IPS-15b (cell line): ENCODE data around the gene DNAJB12.

Source experiments
- H3K27me3 ChIP-seq: one replicate; pipeline ENCODE4 v1.6.1; 2013; ENCODE audit warnings: low read length; ENCODE audit not compliant: control insufficient read depth, insufficient read depth
- H3K36me3 ChIP-seq: one replicate; pipeline ENCODE4 v1.6.1; 2013; ENCODE audit warnings: low read length; ENCODE audit not compliant: control insufficient read depth, insufficient read depth
- H3K4me1 ChIP-seq: one replicate; pipeline ENCODE4 v1.6.1; 2013; ENCODE audit warnings: mild to moderate bottlenecking, low read length; ENCODE audit not compliant: control insufficient read depth, insufficient read depth
- H3K4me3 ChIP-seq: one replicate; pipeline ENCODE4 v1.5.1; 2013; ENCODE audit warnings: low read depth, low read length
- H3K9ac ChIP-seq: one replicate; pipeline ENCODE4 v1.6.1; 2013; ENCODE audit warnings: low read depth, mild to moderate bottlenecking, low read length
- H3K9me3 ChIP-seq: one replicate; pipeline ENCODE4 v1.6.1; 2013; ENCODE audit warnings: mild to moderate bottlenecking, low read length; ENCODE audit not compliant: control insufficient read depth, insufficient read depth

The DNAJB12 gene

GRCh38 chr10:72292223-72292691, 62.5 kb downstream of the DNAJB12 start:
- Histone ChIP-seq H3K9me3 (no peaks in the 10 kb centered on the region), H3K36me3 (no peaks in the 10 kb centered on the region), H3K9ac (no peak overlapping the region), H3K27me3 (no peaks in the 10 kb centered on the region), H3K4me1 (peaks cover 8% of the 10 kb centered on the region), H3K4me3 (no peak overlapping the region)

GRCh38 chr10:72291019-72291532, 63.6 kb downstream of the DNAJB12 start:
- Histone ChIP-seq H3K4me1 (peaks cover 8% of the 10 kb centered on the region), H3K4me3 (no peak overlapping the region), H3K36me3 (no peaks in the 10 kb centered on the region), H3K9ac (no peak overlapping the region), H3K9me3 (no peaks in the 10 kb centered on the region), H3K27me3 (no peaks in the 10 kb centered on the region)

- no peak overlapping the region for H3K9ac ChIP-seq
- no peak overlapping the region for H3K4me3 ChIP-seq
Measured at GRCh38 chr10:72285972-72286521, 68.7 kb downstream of the DNAJB12 start.

GRCh38 chr10:72283131-72283530, 71.6 kb downstream of the DNAJB12 start:
- Histone ChIP-seq H3K9ac (no peak overlapping the region), H3K4me1 (no peaks in the 10 kb centered on the region), H3K27me3 (no peaks in the 10 kb centered on the region), H3K4me3 (no peak overlapping the region), H3K36me3 (no peaks in the 10 kb centered on the region), H3K9me3 (no peaks in the 10 kb centered on the region)

More at GRCh38 chr10:72285972-72286521, 68.7 kb downstream of the DNAJB12 start:
- Histone ChIP-seq H3K4me1 (no peaks in the 10 kb centered on the region), H3K36me3 (no peaks in the 10 kb centered on the region), H3K9me3 (no peaks in the 10 kb centered on the region), H3K27me3 (no peaks in the 10 kb centered on the region)
